Activated T-cell treated with anti-CD3 and anti-CD28 coated beads for 4 hours (primary cell): ENCODE results near the gene CLIP4.

Experiments used
- DNase-seq: peaks from one replicate; pipeline ENCODE4 v3.0.0-alpha.2; 2020

The CLIP4 gene

DNA sequence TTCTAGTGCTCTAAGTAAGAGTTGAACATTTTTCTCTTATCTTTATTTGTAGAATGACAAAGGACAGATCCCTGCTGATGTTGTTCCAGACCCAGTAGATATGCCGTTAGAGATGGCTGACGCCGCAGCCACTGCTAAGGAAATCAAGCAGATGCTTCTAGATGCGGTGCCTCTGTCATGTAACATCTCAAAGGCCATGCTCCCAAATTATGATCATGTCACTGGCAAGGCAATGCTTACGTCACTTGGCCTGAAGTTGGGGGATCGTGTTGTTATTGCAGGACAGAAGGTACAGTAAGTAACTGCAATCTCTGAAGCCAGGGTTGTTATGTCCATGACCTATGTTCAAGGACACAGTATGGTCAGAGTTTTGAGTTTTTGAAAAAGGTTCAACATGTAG, 28.4 kb downstream of the CLIP4 start:
- no peak for DNase-seq

DNA sequence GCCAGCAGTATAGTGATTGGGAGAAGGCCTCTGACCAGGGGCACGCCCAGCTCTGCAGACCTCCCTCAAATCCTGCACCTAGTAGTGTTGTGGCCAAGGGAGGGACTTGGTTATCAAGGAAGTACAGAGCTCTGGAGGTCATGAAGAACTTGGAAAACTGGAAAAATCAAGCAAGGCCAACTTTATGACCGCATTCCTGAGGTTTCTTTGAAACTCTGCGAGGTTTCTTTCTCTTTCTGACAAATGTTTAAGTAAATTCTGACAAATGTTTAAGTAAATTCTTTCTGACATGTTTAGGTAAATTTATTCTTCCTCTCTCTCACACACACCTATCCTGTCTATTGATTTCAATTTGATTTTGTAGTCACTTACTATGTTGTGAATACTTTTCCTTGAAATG, 31.0 kb downstream of the CLIP4 start:
- DNase-seq = no peak

DNA sequence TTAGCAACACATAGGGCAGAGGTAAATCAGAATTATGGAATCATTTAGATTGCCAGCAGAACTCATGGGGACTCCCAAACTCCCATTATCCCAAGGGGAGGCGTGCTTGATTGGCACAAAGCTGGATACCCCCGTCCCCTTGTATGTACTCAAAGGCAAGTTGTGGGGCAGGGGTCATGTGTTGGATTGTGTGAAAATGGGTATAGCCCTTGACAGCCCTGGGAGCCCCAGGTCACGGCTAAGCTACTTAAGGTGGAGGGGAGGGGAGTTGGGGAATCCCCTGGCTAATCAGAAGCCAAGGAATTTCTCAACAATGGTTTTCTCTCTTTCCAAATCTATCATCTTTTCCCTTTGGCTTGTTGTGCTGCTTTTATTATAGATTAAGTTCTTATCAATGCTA, 32.7 kb downstream of the CLIP4 start:
- DNase-seq = no peak

DNA sequence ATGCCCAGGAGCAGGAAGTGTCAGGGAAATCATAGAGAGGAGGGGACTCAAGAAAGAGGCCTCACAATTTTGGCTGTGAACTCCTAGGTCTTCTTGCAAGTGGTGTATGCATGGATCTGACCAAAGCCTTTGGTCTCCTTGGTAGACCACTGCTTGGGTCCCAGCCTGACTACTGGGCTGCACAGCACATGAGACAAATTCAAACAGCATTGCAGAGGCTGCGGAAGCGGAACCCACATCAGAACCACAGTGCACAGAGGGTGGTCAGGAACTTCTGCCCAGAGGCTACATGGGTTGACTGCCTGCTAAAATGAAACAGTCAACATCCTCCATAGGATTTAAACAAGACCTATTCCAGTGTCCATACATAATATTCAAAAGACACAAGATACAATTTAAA, 39.4 kb downstream of the CLIP4 start:
- DNase-seq = no peak

DNA sequence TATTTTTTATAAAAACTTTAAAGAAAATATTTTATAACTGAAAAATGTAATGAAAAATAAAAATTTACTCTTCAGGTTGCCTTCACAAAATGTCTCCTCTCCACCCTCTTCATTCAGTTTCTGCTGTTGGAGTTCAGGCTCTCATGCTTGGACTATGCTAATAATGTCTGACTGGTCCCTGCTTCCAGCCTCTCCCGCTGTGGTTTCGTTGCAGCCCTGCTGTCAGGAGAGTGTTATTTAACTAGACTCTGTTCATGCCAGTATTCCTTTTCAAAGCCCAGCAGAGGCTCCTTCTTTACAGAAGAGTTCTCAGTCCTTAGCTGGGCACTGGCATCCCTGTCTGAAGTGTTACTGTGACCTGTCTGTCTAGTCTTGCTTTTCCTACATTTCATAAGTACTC, 40.4 kb downstream of the CLIP4 start:
- DNase-seq = no peak

DNA sequence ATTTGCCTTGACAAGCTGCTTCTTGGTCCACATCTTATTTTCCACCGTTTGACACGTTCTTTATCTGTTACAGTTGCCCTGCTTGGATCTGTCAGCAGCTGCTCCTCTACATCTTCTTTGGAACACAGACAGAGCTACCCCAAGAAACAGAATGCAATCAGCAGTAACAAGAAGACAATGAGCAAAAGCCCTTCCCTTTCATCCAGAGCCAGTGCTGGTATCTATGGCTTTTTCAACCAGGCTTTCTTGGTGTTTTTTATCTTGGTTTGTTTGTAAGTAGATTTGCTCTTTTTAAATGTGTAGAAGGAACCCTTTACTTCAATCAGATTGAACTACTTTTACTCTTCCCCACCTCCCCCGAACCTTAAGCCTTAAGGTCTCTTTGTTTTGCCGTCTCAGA, 41.9 kb downstream of the CLIP4 start:
- DNase-seq = no peak

DNA sequence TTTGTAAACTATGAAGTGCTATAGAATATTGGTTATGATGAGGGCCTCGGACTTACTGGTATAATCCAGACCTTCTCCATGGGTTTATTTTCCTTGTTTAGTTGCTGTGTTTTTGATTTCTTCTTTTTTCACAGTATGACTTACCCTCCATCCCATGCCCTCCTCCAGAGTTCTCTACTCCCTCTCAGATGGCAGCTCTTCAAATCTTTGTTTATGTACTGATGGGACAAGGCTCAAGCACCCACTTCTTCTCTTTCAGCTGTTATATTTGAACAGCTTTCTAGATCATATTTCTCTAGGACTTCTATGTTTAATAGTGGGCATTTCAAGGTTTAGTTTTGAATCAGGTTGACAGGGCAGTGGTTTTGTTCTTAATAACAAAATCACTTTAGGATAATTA, 43.9 kb downstream of the CLIP4 start:
- no peak for DNase-seq

DNA sequence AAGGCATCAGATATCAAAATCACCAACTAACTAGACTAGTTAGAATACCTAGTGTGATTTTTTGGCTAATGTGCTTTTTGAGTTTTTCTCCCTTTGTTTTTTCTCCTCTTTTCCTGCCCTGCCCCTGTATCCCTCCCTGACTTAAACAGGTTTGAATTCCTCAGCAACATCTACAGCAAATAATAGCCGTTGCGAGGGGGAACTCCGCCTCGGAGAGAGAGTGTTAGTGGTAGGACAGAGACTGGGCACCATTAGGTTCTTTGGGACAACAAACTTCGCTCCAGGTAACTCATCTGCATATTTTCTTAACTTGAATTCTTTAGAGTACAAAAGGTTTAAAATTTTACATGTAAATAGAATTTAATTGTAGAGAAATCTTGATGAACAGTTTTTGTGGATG, 45.0 kb downstream of the CLIP4 start:
- no peak for DNase-seq

DNA sequence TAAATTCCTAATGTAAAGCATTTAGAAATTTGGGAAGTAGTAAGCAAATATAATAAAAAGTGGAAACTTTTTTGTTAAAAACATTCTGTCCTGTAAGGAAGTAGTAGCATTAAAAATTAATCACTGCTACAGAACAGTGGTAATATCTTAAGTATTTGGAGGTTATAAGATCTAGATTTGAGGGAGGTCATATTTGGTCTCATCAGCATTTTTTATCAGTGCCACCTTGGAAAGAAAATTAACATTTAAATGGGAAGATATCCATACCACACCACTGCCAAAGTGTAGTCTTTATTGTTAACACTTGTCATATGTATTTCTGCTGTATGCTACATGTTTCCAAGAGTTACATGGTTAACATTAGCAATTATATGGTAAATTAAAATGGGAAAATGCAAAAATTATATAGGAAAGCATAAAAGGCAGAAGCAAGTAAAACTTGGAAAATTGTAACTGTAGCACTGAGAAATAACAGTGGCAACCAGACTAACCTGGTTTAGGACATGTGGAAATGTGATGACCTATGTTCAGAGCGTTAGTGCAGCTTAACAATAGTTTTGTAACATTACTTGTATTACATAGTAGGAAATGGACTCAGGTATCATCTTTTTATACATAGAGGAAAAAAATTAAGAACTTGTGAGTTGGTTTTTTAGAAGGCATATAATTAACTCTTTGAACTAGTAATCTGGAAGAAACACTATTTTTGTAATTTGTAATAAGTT, 47.2 kb downstream of the CLIP4 start:
- DNase-seq = no peak

DNA sequence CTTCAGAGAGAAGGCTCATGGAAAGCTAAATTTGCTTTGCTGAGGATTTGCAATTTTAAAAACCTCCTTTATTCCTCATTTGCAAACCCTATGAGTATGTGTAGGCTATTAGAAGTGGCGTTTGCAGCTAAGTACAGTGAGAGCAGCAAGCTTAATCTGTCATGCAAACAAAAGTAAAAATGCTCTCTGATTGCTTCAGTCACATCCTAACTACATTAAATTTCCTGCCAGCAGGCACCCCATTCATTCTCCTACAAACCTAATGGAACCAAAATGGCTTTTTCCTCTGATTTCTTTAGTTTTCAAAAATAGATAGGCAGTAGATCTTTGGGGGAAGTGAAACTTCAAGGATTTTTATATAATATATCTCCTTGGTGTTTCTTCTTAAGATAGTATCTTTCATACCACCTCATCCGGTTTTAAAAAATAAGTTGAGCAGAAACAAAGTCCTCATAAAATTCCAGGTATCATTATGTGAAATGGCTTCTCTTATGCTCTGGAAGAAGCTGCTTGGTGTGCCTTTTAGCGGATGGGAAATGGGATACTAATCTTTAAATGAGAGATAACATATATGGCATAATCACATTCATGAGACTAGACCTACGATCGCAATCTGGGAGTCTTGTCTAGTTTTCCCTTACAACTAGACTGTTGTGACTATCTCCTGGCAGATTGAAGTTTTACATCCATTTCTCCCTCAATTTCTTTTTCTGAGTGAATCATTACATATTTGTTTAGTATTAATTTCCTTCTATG, 49.1 kb downstream of the CLIP4 start:
- no peak for DNase-seq

DNA sequence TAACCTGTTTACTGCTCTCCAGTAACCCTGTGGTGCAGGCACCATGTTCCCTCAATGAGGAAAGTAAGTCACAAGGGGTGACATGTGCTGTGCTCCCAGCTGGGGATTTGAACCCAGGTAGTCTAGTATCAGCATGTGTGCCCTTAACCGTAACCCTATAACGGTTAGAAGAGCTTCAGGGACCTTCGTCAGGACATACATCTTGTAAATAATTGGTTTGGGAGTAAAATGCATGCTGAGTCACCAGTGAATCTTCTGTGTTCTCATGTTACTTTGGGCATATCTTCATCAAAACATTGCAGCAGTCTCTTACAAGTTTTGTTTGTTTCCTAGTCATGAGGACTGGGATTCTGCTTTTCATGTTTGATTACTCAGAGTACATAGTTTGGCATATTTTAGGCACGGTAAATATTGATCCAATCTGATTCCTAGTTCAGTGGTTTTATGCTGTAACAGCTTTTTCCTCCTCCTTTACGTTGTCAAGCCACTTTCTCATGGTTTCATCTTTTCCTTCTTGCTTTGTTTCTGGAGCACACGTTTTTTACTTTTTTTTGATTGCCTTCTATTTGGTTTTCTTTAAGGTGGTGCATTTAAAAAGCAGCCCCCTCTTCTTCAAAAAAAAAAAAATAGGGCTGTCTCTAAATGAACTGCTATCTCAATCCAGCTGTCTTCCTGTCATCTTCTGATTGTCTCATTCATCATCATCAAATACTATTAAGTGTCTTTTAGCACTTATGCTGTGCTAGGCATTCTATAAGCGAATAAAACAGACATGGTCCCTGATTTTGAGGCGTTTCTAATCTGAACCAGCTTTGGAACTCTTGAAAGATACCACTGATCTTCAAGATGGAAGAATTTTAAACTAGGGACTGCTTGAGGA, 50.4 kb downstream of the CLIP4 start:
- no peak for DNase-seq

DNA sequence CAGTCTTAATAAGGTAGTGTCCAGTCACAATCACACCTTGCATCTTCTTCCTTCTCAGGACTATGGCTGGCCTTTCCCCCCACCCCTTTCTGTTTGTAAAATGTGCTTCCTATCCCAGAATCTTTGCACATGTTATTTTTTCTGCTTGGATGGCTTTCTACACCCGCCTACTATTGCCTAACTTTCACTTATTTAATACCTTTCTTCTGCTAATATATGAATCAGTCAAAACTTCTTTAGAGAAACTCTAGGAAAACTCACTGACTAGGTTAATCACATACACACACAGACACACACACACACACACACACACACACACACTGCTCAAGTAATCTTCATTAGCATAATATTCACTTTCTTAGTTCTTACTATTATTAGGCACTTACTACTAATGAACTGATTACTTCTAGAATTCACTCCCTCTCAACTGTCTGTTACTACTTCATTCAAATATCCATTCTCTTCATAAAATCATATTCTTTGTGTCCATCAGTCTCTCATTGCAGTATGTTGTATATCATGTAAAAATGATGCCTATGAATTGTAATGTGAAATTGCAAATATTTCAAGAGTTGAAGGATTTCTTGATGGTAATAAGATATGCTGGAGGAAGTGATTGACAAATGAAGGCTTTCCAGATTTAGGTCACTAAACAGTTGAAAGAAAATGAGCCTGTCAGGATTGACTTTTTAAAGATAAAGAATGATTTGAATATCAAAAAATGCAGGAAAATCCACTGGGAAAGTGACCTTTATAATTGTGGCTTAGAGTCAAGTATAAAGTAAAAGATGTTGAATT, 51.2 kb downstream of the CLIP4 start:
- no peak for DNase-seq

DNA sequence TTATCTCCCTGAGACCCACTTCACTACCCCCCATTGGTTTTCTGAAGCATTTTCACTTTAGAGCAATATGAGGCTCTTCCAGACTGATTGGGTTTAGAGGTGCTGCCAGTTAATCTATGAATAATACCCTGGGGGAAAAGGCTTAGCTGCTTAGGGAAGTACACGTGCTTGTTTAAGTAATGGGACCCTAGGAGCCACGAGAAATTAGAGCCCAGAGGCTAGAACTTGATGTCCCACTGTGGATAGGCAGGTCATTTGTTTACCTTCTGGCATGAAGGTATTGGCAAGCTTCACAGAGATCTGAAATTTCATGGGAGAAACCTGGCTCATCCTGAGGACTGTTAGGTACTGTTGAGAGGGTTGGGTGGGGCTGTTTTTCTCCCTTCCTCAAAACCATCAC, 59.7 kb downstream of the CLIP4 start:
- no peak for DNase-seq

DNA sequence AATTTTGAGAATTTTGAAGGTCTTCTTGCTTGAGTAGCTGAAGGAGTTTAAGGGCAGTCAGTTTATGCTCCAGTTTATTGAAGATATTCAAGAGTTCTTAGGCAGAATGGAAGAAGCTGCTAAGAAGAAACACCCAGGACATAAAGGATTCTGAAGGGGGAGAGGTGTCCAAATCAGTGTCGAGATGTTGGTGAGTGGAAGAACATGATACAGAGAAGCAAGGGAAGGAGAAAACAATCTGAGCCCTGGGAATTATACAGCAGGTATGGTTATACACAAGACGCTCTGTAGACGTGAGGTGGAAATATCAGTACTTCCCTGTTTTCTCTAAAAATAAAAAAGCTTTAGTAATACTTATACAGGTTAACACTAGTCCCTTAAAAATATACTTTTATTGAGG, 60.1 kb downstream of the CLIP4 start:
- no peak for DNase-seq

DNA sequence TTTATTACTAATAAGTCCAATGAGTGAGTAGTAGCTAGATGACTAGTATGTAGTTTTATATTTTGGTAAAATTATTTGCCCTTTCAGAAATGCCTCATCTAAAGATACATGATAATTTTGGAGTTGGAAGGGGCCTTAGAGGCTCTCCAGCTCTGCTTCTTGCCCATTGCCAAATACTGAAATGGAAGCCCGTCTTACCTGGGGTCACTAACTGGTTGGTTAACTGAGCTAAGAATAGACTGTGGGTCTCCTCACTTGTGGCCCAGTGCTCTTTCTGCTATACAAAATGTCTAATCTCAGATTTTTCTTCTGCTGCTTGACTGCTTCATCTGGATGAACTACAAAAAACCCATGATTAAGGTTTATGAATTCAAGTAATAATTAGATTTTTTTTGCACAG, 67.1 kb downstream of the CLIP4 start:
- DNase-seq = no peak

DNA sequence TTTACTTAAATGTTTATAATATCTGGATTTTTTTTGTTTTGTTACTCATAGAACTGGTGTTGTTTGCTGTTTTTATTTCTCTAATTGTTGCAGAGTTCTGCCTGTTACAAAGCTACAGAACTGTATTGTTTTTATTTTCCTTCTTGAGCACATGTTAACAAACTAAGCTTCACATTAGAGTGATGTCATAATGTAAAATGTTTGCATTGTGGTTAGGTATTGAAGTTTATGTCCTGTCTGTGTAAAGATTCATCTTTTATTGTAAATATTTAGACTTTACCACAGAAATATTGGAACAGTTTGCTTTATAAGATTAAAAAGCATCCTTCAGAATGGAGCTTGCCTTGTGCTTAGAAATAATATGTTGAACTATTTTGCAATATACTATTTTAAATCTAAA, 67.7 kb downstream of the CLIP4 start:
- DNase-seq = no peak

DNA sequence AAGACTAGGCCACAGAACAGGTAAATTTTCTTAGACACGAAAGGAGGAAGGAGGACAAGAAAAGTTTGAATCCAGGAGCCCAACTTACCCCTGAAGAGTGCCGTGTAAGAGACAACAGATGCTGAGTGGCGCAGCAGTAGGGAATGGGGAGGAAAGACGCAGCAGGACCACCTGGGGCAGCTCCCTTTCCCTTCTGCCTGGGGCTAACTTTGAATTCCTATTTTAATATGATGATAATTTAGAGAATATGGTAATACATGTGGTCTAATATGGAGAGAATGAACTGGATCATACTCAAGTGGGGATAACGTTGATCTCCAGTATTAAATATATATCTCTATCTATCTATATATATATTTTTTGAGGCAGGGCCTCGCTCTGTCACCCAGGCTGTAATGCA, 69.3 kb downstream of the CLIP4 start:
- no peak for DNase-seq

DNA sequence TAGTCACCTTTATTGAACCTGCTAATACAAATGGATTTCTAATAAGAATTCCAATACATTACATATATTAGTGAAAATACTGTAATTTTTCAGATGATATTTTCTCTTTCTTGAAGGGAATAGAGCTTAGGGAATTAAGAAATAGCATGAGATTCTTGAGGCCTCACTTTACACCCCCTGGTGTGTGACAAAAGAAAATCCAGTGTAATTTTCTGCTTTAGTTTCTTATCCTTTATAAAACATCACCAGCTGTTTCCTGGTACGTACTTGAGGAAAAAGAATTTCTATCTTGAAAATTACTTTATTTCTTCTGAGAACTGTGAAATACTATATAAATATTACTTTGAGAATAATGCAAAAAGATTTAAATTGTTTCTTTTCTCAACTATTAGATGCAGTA, 71.6 kb downstream of the CLIP4 start:
- DNase-seq = no peak

DNA sequence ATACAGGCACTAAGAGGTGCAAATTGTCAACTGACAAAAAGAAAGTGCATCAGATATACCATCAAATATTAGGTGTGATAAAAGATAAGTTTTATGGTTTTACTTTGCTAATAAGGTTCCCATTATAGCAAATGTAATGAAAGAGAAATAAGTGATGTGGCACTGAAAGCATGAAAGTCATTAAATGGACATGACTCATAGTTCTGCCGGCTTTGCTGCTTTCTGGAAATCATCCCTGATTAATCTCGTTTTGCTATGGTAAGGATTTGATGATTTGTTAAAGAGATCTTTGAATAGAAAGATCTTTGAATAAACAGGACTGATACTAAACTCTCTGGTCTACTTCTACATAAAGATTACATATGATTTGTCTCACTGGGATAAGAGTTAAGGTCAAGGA, 72.7 kb downstream of the CLIP4 start:
- DNase-seq = no peak

DNA sequence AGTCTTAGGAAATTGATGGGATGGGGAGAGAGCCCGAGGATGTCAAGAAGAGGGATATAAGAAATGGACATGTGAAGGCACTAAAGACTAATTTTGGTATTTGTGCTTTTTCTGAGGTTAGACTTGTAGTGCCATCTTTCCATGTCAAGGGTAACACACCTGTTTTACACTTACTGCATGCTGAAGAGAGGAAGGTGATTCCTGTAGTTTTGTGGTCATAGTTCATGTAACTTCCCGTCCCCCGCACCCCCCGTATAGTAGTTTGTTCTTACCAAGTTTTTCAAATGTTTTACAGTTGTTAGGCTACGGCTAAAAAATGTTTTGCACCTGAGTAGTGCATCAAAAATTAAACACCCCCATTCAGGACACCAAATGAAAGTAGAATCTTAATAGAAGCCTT, 73.8 kb downstream of the CLIP4 start:
- DNase-seq = no peak

DNA sequence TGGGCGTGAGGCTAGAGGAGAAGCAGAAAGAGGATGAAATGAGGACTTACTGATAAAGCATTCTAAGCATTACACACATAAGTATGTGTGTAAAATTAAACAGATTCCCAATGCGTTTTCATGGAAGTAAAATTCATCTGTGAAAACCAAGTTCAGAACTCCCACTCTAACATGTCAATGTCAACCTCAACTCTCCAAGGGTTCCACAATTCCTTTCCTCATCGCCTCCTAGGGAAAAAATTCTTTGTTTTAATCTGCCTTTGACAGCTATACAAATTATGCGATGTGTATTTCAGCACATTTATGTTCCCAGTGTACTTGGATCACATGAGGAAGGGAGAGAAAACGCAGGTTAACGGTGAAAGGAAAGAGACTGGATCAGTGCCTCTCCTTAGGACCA, 76.6 kb downstream of the CLIP4 start:
- DNase-seq = no peak

DNA sequence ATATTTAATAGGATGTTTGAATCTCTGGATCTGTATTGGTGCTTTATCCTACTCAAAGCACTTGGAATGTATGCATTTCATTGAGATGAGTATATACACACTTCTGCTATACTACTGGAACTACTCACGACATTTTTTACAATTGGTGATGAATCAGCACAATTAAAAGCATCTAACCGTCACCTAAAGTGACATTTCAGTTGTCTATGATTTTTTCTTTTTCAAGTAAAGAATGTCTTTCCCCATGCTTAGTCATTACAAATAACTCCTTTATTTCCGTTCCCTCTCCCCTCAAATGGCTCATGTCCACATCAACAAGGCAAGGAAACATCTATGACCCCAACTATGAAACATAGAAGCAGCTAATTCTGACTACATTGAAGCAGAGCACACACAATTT, 77.3 kb downstream of the CLIP4 start:
- no peak for DNase-seq

DNA sequence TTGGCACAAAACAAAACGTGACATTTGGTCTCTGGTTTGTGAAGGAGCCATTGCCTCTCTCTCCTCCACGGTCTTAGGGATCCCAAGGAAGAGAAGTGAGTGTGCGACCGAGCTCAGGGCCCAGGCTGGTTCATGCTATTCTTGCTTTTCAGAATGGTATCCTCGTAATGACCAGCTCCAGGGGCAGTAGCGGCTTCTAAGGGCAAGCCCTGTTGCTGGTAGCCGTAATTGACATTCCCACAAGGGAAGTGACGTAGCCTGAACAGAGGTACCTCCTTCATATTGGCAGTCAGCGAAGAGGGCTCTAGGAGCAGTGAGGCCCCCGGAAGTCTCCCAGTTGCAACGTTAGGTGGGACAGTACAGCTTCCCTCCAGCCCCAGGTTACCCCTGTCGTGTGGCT, 77.9 kb downstream of the CLIP4 start:
- DNase-seq = no peak
